SK-N-SH (cell line): ENCODE measurements around the gene NYAP1. TPM values are rescaled to one million over a fixed set of nuclear protein-coding genes. Genes with fewer than 3 reads are reported as not detected.

ENCODE experiments used
- CTCF ChIA-PET: fragments of 300-600, 350-600 bp; formaldehyde crosslinking; extraction: SDS; loops from one replicate; lab custom pipeline; 2021; lab: Yijun Ruan, JAX
- POLR2A ChIA-PET: fragments of 350-600 bp; sonication (Branson Sonifier 250); formaldehyde crosslinking; extraction: SDS; loops from one replicate; lab custom pipeline; 2020; ENCODE audit warnings: antibody characterized with exemption, inconsistent platforms; lab: Yijun Ruan, JAX
- DNase-seq: peaks from one replicate; pipeline ENCODE4 v3.0.0; 2012
- H2AFZ ChIP-seq: fragments of 200-600 bp; sonication (generic); 2 replicates; pipeline ENCODE4 v1.8.1; 2016; ENCODE audit warnings: antibody characterized with exemption, mild to moderate bottlenecking, low read depth
- H3F3A ChIP-seq: fragments of 200-600 bp; sonication (generic); replicated peaks from 2 replicates; pipeline ENCODE3; 2016; ENCODE audit warnings: antibody characterized with exemption, mild to moderate bottlenecking; ENCODE audit not compliant: insufficient read depth
- H3K27ac ChIP-seq, 2 experiments: fragments of 200-500 bp in 1 of 2; fragments of 200-600 bp in 1 of 2; sonication (Bioruptor generic) in 1 of 2; sonication (generic), shearing (Covaris generic) in 1 of 2; 2 replicates each; pipeline versions ENCODE4 v1.5.1 to v1.6.1; 2014 to 2016; ENCODE audit warnings: low read depth in 2 of 2, inconsistent platforms in 1 of 2, low read length in 1 of 2, mild to moderate bottlenecking in 1 of 2, mixed read lengths in 1 of 2
- H3K27me3 ChIP-seq: fragments of 200-600 bp; sonication (generic), shearing (Covaris generic); 2 replicates; pipeline ENCODE4 v1.6.1; 2016; ENCODE audit warnings: mixed run types; ENCODE audit not compliant: insufficient read depth
- H3K36me3 ChIP-seq, 2 experiments: fragments of 200-500 bp in 1 of 2; fragments of 200-600 bp in 1 of 2; sonication (Bioruptor generic) in 1 of 2; sonication (generic) in 1 of 2; replicated peaks in 1 of 2; 2 replicates each; pipeline versions ENCODE3 to v1.5.1; 2014 to 2016; ENCODE audit warnings: low read length in 1 of 2, mild to moderate bottlenecking in 1 of 2; ENCODE audit not compliant: insufficient read depth in 2 of 2, control insufficient read depth in 1 of 2
- H3K4me1 ChIP-seq, 2 experiments: fragments of 200-500 bp in 1 of 2; fragments of 200-600 bp in 1 of 2; sonication (Bioruptor generic) in 1 of 2; sonication (generic), shearing (Covaris generic) in 1 of 2; 2 replicates each; pipeline versions ENCODE4 v1.5.1 to v1.6.1; 2014 to 2016; ENCODE audit warnings: low read depth in 1 of 2, low read length in 1 of 2, mixed run types in 1 of 2; ENCODE audit not compliant: insufficient read depth in 2 of 2, control insufficient read depth in 1 of 2
- H3K4me2 ChIP-seq: fragments of 200-600 bp; sonication (generic), shearing (Covaris generic); 2 replicates; pipeline ENCODE4 v1.6.1; 2017; ENCODE audit warnings: mixed run types
- H3K4me3 ChIP-seq, 2 experiments: fragments of 200-500 bp in 1 of 2; fragments of 200-600 bp in 1 of 2; sonication (Bioruptor generic) in 1 of 2; sonication (generic), shearing (Covaris generic) in 1 of 2; 2 replicates each; pipeline versions ENCODE4 v1.5.1 to v1.8.1; 2014 to 2016; ENCODE audit warnings: low read depth in 2 of 2, inconsistent platforms in 1 of 2, low read length in 1 of 2, mild to moderate bottlenecking in 1 of 2, mixed read lengths in 1 of 2, moderate library complexity in 1 of 2
- H3K79me2 ChIP-seq: fragments of 200-600 bp; sonication (generic); 2 replicates; pipeline ENCODE4 v1.8.1; 2017; ENCODE audit warnings: mild to moderate bottlenecking; ENCODE audit not compliant: insufficient read depth
- H3K9ac ChIP-seq: fragments of 200-600 bp; sonication (generic); 2 replicates; pipeline ENCODE4 v1.6.1; 2017; ENCODE audit warnings: mixed run types
- H3K9me2 ChIP-seq: fragments of 200-600 bp; sonication (generic); 2 replicates; pipeline ENCODE4 v1.6.1; 2017; ENCODE audit warnings: mixed run types
- H3K9me3 ChIP-seq: fragments of 200-600 bp; sonication (generic); 2 replicates; pipeline ENCODE4 v1.6.1; 2017; ENCODE audit warnings: mixed run types, mild to moderate bottlenecking, moderate library complexity
- H4K20me1 ChIP-seq: fragments of 200-600 bp; sonication (generic); 2 replicates; pipeline ENCODE4 v1.6.1; 2017; ENCODE audit warnings: mild to moderate bottlenecking, mixed run types; ENCODE audit not compliant: insufficient read depth
- CHD2 ChIP-seq: fragments of 150-350 bp; IDR thresholded peaks from 2 replicates; pipeline ENCODE4 v1.6.1; 2018; ENCODE audit warnings: low read length; ENCODE audit not compliant: partially characterized antibody
- EZH2phosphoT487 ChIP-seq: fragments of 200-600 bp; sonication (generic); IDR thresholded peaks from 2 replicates; pipeline ENCODE4 v1.6.1; 2017; ENCODE audit warnings: low read depth, mixed run types, mild to moderate bottlenecking, antibody characterized with exemption, moderate library complexity, borderline replicate concordance
- FOSL2 ChIP-seq: IDR thresholded peaks from 2 replicates; pipeline ENCODE4 v1.4.0; 2012; ENCODE audit warnings: low read depth, mild to moderate bottlenecking, moderate library complexity, borderline replicate concordance
- GABPA ChIP-seq: IDR thresholded peaks from 2 replicates; pipeline ENCODE4 v1.4.0; 2012; ENCODE audit warnings: low read depth, mild to moderate bottlenecking
- GATA2 ChIP-seq: sonication (generic); formaldehyde crosslinking; IDR thresholded peaks from 2 replicates; pipeline ENCODE4 v1.5.0; 2020; ENCODE audit warnings: mild to moderate bottlenecking, missing genetic modification reagents
- MEF2A ChIP-seq: IDR thresholded peaks from 2 replicates; pipeline ENCODE4 v1.4.0; 2012; ENCODE audit warnings: low read depth, borderline replicate concordance
- NRF1 ChIP-seq: IDR thresholded peaks from 2 replicates; pipeline ENCODE4 v1.6.1; 2012; ENCODE audit warnings: low read depth, mild to moderate bottlenecking, low read length
- RCOR1 ChIP-seq: fragments of 150-350 bp; IDR thresholded peaks from 2 replicates; pipeline ENCODE4 v1.6.1; 2017; ENCODE audit warnings: antibody characterized with exemption, low read length
- TAF1 ChIP-seq: IDR thresholded peaks from 2 replicates; pipeline ENCODE4 v1.6.1; 2012; ENCODE audit warnings: low read depth, mild to moderate bottlenecking, low read length, moderate library complexity, borderline replicate concordance
- WGBS: methylation state at CpG from one replicate; pipeline ENCODE4 v1.1.6; 2017; ENCODE audit warnings: low lambda C conversion rate; 5-methylcytosine and 5-hydroxymethylcytosine counted together
- polyA plus RNA-seq, 3 experiments: library from polyadenylated mRNA; depleted of rRNA; stranded (reverse); fragments of >200 nt; gene quantifications; 2 replicates each; pipeline ENCODE4 v1.2.3, GENCODE V29; 2012
- TF ChIP-seq, protein P1 (sequence below): fragments of 150-350 bp; IDR thresholded peaks from 2 replicates; pipeline ENCODE4 v1.6.1; 2017; ENCODE audit warnings: antibody characterized with exemption, low read length, low read depth, borderline replicate concordance

Gene NYAP1
- 3.9 and 6.0 TPM in 2 replicates for polyA plus RNA-seq (2012; rRNA removed)
- 3.0 and 4.2 TPM in 2 replicates for polyA plus RNA-seq (2012; cell fraction: cytosol; rRNA removed)
- polyA plus RNA-seq (2012; cell fraction: nucleus; rRNA removed), result 7.3 and 13.1 TPM in 2 replicates

DNA sequence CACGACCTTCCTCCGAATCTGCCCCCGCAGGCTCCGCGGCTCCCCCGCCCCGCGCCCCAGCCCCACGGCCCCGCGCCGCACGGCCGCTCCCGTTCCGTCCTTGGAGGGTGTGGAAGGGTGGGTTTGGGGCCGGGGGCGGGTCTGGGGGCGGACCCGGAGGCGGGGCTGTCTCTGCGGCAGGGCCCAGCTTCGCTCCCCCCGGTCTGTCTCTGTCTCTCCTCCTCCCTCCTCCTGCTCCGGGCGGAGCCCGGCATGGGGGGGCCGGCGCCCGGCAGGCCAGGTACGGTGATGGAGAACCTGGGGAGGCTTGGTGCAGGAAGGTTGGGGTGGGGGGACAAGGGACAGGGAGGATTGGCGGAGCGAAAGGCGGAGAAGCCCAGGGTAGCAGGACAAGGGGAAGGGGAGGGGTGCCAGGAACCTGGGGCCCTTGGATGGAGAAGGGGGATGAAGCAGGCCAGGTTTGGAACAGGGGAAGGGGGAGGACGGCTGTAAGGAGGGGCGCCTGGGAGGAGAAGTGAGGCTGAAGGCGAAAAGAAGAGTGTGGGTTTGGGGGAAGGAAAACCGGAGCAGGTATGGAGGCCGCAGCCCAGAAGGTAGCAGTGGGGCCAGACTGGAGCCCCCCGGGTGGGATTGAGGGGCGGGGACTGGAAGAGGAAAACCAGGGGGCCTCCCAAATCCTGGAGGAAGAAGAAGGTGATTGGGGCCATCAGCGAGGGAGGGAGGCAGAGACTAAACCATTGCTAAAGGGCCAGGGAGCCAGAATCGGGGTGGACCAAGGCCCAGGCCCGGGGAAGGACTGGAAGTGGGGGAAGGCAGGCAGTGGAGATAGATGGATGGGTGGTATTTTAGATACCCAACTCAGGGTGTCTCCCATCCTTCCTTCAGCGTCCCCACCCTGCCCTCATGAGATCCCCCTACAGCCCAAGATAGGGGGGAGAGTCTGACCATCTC, at the start of gene NYAP1:
Gene NYAP1 (plus strand): TSS at position 206 of the 951 bp plus-strand sequence. CDS start 1,385 bp downstream, outside the sequence.
- Histone ChIP-seq H4K20me1 (no peaks in the 10 kb centered on the region), H3K9ac (peak within 1 kb of the TSS; percentile 73), H3K9me3 (no peaks in the 10 kb centered on the region), H3K79me2 (peaks cover 5% of the 10 kb centered on the region; the same call in 1 of the 2 replicates), H3K36me3 (peaks cover 0 to 6% of the 10 kb centered on the region in 2 experiments), H3K9me2 (no peaks in the 10 kb centered on the region), H3K4me3 (peak within 1 kb of the TSS; percentile 51 to 76), H3F3A (peaks cover 6% of the 10 kb centered on the region), H3K27me3 (no peaks in the 10 kb centered on the region), H3K4me2 (peak within 1 kb of the TSS; percentile 93), H3K27ac (peak within 1 kb of the TSS; percentile 9 to 62; a peak in 1 of 4 replicates), H2AFZ (peak within 1 kb of the TSS; percentile 93), H3K4me1 (peaks cover 4 to 28% of the 10 kb centered on the region in 2 experiments; a peak in 2 of 4 replicates)
- ChIA-PET CTCF (interaction anchor here (0.6 to 11.1 kb wide), 28 partner anchors 10 to 209 kb away, joined by 3 to 152 read pairs (median 12); partner anchors contain the start of genes AGFG2, GIGYF1, MEPCE and SPACDR), POLR2A (interaction anchor here (0.6 to 1.0 kb wide), 2 partner anchors 22 to 71 kb away, joined by 3 to 4 read pairs; no protein-coding TSS in a partner anchor)
- DNase-seq, result peak; percentile 97
- 16% methylated on average over 39 of the region's 45 CpGs for WGBS
- TF ChIP-seq RCOR1, result no peak
- TF ChIP-seq TAF1, result 0 out of 2 replicates have a peak, but pooled peaks have one; percentile 21

DNA sequence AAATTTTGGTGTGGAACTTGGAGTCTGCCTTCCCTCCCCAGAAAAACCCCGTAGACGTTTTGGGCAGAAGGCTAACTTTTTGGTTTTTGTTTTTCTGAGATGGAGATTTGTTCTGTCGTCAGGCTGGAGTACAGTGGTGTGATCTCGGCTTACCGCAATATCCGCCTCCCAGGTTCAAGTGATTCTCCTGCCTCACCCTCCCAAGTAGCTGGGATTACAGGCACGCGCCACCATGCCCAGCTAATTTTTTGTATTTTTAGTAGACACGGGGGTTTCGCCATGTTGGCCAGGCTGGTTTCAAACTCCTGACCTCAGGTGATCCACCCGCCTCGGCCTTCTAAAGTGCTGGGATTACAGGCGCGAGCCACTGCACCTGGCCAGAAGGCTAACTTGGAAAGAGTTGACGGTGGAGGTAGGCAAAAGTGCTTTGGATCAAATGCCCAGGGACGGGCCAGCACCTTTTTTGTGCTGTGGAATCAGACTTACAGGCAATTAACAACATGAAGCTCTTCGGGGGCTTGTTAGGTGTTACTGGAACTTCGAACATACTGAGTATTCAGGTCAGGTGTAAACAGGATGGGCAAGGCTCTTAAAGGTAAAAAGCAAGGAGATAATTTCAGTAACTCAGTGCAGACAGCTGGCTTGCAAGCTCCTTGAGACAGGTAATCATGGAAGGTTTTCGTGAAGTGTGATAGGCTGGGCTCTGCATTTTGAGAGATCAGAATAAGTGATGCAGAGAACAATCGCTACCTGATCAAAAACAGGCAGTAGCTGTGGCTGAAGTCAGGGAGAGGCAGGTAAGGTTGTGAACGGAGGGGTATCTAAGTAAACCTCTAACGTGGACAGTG, 49.2 kb upstream of the NYAP1 start:
- peaks cover 63% of the 10 kb centered on the region for H3K79me2 ChIP-seq
- peak overlapping the region; percentile 79 to 93 for H3K4me3 ChIP-seq
- H2AFZ ChIP-seq, result no peak overlapping the region
- TF ChIP-seq CHD2, result no peak
- TF ChIP-seq TAF1, result no peak
- TF ChIP-seq GABPA, result no peak
- no peak for TF ChIP-seq EZH2phosphoT487
- no peak for TF ChIP-seq FOSL2
- TF ChIP-seq, protein P1, sequence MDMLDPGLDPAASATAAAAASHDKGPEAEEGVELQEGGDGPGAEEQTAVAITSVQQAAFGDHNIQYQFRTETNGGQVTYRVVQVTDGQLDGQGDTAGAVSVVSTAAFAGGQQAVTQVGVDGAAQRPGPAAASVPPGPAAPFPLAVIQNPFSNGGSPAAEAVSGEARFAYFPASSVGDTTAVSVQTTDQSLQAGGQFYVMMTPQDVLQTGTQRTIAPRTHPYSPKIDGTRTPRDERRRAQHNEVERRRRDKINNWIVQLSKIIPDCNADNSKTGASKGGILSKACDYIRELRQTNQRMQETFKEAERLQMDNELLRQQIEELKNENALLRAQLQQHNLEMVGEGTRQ, result no peak
- TF ChIP-seq MEF2A, result no peak
- TF ChIP-seq GATA2 (CRISPR knock-in tag), result no peak
- no peak for TF ChIP-seq NRF1
- no peaks in the 10 kb centered on the region for H3K9me3 ChIP-seq
- peaks cover 13% of the 10 kb centered on the region for H4K20me1 ChIP-seq
- H3F3A ChIP-seq, result peaks cover 40% of the 10 kb centered on the region
- POLR2A ChIA-PET, result interaction anchor here (0.8 kb wide), 1 partner anchor 33 kb away, joined by 3 read pairs; no protein-coding TSS in a partner anchor
- peaks cover 41 to 43% of the 10 kb centered on the region in 2 experiments for H3K36me3 ChIP-seq
- CTCF ChIA-PET, result interaction anchor here (0.7 to 2.3 kb wide), 5 partner anchors 16 to 49 kb away, joined by 3 to 14 read pairs (median 4); partner anchors contain the start of gene NYAP1
- peak overlapping the region; percentile 91 for H3K9ac ChIP-seq
- DNase-seq, result no peak
- no peaks in the 10 kb centered on the region for H3K9me2 ChIP-seq
- H3K4me1 ChIP-seq, result peaks cover 23 to 47% of the 10 kb centered on the region in 2 experiments; a peak in 3 of 4 replicates
- peak overlapping the region; percentile 100 for H3K4me2 ChIP-seq
- peak overlapping the region; percentile 79 to 99; a peak in 3 of 4 replicates for H3K27ac ChIP-seq
- no peaks in the 10 kb centered on the region for H3K27me3 ChIP-seq
- 88% methylated on average over 22 of the region's 22 CpGs for WGBS
